ENCODE data around the gene NINJ2.

DNA sequence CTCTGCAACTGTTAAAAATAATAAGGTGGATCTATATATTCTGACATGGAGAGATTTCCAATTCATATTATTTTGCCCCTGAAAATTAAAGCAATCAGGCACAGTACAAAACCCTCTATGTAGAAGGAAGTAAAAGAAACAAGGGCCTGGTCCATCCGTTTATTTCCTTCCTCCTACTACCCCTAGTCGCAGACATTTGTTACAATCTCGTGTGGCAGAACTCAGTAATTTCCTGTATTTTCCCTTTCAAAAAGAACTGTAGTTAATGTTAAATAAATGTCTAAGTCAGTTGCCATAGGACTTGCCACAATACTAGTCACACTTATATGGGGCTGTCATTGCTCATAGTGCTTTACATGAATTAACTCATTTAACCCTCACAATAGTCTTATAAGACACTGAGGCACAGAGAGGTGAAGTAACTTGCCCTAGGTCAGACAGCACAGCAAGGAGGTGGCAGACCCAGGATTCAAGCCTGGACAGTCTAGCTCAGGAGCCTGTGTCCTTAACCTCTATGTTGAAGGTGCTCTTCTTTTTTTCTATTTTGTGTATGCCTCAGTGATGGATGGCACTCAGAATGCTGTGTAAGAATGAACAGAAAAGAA lies 24.2 kb downstream of the NINJ2 start:
- TF ChIP-seq CTCF (IDR thresholded peaks at IDR 0.05) (no peak), POLR2A (IDR thresholded peaks at IDR 0.05) (no peak)

All from body of pancreas (tissue), 4 donors.